Right lobe of liver (tissue), 4 donors: Measurements from ENCODE around the gene DPYD.

ENCODE experiments used
- CTCF ChIP-seq, 4 donors: fragments of 200-600 bp in 3 of 4; fragments of 450-650 bp in 1 of 4; IDR thresholded peaks; one replicate each; pipeline versions ENCODE4 v1.5.1 to v1.8.0; 2016 to 2022; ENCODE audit warnings: antibody characterized with exemption in 4 of 4, mild to moderate bottlenecking in 2 of 4
- POLR2A ChIP-seq: fragments of 450-650 bp; IDR thresholded peaks from one replicate; pipeline ENCODE4 v1.6.1; 2017; ENCODE audit warnings: antibody characterized with exemption, mild to moderate bottlenecking
- donor health status: DM: no; HTN: no; CAD: no.
- donor health status: DM: no; HTN: no; CAD: no.
- donor health status: DM: no; HTN: yes; CAD: no.

- no peak for TF ChIP-seq CTCF (IDR thresholded peaks at IDR 0.05)
- no peak for TF ChIP-seq POLR2A
Observed at GRCh38 chr1:97136996-97137395, 783.8 kb downstream of the DPYD start.
